Mesenchymal stem cell (in vitro differentiated cells and primary cell): ENCODE results near the gene CHST12.
"Not testable (repeated sequence)": the region's sequence is repeated elsewhere in the genome, so short reads cannot be mapped to it uniquely, and the experiment has no call there.

Experiments
- DNase-seq: peaks from one replicate; pipeline ENCODE4 v3.0.0-alpha.2; 2013
- H2AFZ ChIP-seq: one replicate; pipeline ENCODE4 v1.6.1; 2013; ENCODE audit warnings: low read depth, mild to moderate bottlenecking, control low read depth, inconsistent platforms, low read length, moderate library complexity
- H2AK5ac ChIP-seq: 2 replicates; pipeline ENCODE4 v1.6.1; 2013; ENCODE audit warnings: low read length, moderate library complexity, mild to moderate bottlenecking, inconsistent platforms; ENCODE audit not compliant: severe bottlenecking
- H2BK120ac ChIP-seq: one replicate; pipeline ENCODE4 v1.6.1; 2013; ENCODE audit warnings: low read depth, mild to moderate bottlenecking, inconsistent platforms, low read length, moderate library complexity
- H2BK12ac ChIP-seq, 2 experiments: one replicate each; pipeline ENCODE4 v1.6.1; 2013; ENCODE audit warnings: inconsistent platforms in 2 of 2, low read length in 2 of 2, mild to moderate bottlenecking in 2 of 2, moderate library complexity in 2 of 2, control low read depth in 1 of 2
- H2BK15ac ChIP-seq: one replicate; pipeline ENCODE4 v1.6.1; 2013; ENCODE audit warnings: mild to moderate bottlenecking, low read depth, inconsistent platforms; ENCODE audit not compliant: poor library complexity, severe bottlenecking
- H2BK5ac ChIP-seq: 2 replicates; pipeline ENCODE4 v1.6.1; 2013; ENCODE audit warnings: low read depth, mild to moderate bottlenecking, low read length, control low read depth, inconsistent platforms; ENCODE audit not compliant: poor library complexity, severe bottlenecking
- H3K14ac ChIP-seq, 2 experiments: one replicate each; pipeline ENCODE4 v1.6.1; 2013; ENCODE audit warnings: inconsistent platforms in 2 of 2, low read length in 2 of 2, control low read depth in 1 of 2, mild to moderate bottlenecking in 1 of 2, moderate library complexity in 1 of 2
- H3K18ac ChIP-seq, 2 experiments: one replicate each; pipeline ENCODE4 v1.6.1; 2013; ENCODE audit warnings: inconsistent platforms in 2 of 2, low read length in 2 of 2, control low read depth in 1 of 2, low read depth in 1 of 2, mild to moderate bottlenecking in 1 of 2
- H3K23ac ChIP-seq, 2 experiments: one replicate each; pipeline ENCODE4 v1.6.1; 2013; ENCODE audit warnings: inconsistent platforms in 2 of 2, low read length in 2 of 2, mild to moderate bottlenecking in 2 of 2, moderate library complexity in 2 of 2, control low read depth in 1 of 2
- H3K27ac ChIP-seq: 2 replicates; pipeline ENCODE4 v1.5.1; 2013; ENCODE audit warnings: mild to moderate bottlenecking, moderate library complexity, low read length, control low read depth, inconsistent platforms; ENCODE audit not compliant: poor library complexity, severe bottlenecking
- H3K27me3 ChIP-seq, 2 experiments: 2 replicates each; pipeline versions ENCODE4 v1.6.1 to v1.7.0; 2013; ENCODE audit warnings: low read length in 2 of 2, mild to moderate bottlenecking in 2 of 2, moderate library complexity in 2 of 2, control low read depth in 1 of 2, inconsistent platforms in 1 of 2; ENCODE audit not compliant: control insufficient read depth in 1 of 2, insufficient read depth in 1 of 2
- H3K36me3 ChIP-seq, 2 experiments: 2 replicates each; pipeline versions ENCODE4 v1.6.1 to v1.7.0; 2013; ENCODE audit warnings: low read length in 2 of 2, control low read depth in 1 of 2, inconsistent platforms in 1 of 2, low read depth in 1 of 2, mild to moderate bottlenecking in 1 of 2; ENCODE audit not compliant: insufficient read depth in 2 of 2, control insufficient read depth in 1 of 2
- H3K4ac ChIP-seq, 2 experiments: one replicate each; pipeline ENCODE4 v1.6.1; 2013; ENCODE audit warnings: inconsistent platforms in 2 of 2, low read length in 2 of 2, mild to moderate bottlenecking in 2 of 2, moderate library complexity in 2 of 2, control low read depth in 1 of 2, low read depth in 1 of 2
- H3K4me1 ChIP-seq: 2 replicates; pipeline ENCODE4 v1.6.1; 2013; ENCODE audit warnings: low read depth, low read length, control low read depth; ENCODE audit not compliant: control insufficient read depth, insufficient read depth
- H3K4me2 ChIP-seq: 2 replicates; pipeline ENCODE4 v1.6.1; 2013; ENCODE audit warnings: low read length, mild to moderate bottlenecking, inconsistent platforms; ENCODE audit not compliant: poor library complexity, severe bottlenecking
- H3K4me3 ChIP-seq, 2 experiments: 2 replicates each; pipeline versions ENCODE4 v1.5.1 to v1.7.0; 2013; ENCODE audit warnings: low read length in 2 of 2, mild to moderate bottlenecking in 2 of 2, control low read depth in 1 of 2, low read depth in 1 of 2; ENCODE audit not compliant: insufficient read depth in 1 of 2
- H3K79me1 ChIP-seq: replicated peaks from 2 replicates; pipeline ENCODE4 v1.6.1; 2013; ENCODE audit warnings: mild to moderate bottlenecking, control low read depth, low read length, inconsistent platforms; ENCODE audit not compliant: poor library complexity, severe bottlenecking
- H3K9ac ChIP-seq: 2 replicates; pipeline ENCODE4 v1.7.0; 2013; ENCODE audit warnings: mild to moderate bottlenecking, low read length, moderate library complexity
- H3K9me3 ChIP-seq: 2 replicates; pipeline ENCODE4 v1.7.0; 2013; ENCODE audit warnings: mild to moderate bottlenecking, low read length; ENCODE audit not compliant: control insufficient read depth
- H4K8ac ChIP-seq: one replicate; pipeline ENCODE4 v1.6.1; 2013; ENCODE audit warnings: inconsistent platforms, mild to moderate bottlenecking, low read length, moderate library complexity
- H4K91ac ChIP-seq: one replicate; pipeline ENCODE4 v1.6.1; 2013; ENCODE audit warnings: mild to moderate bottlenecking, low read length, inconsistent platforms
- WGBS: methylation state at CpG from one replicate; pipeline ENCODE4 v1.1.7; 2013; ENCODE audit warnings: mixed read lengths; 5-methylcytosine and 5-hydroxymethylcytosine counted together

The CHST12 gene

DNA sequence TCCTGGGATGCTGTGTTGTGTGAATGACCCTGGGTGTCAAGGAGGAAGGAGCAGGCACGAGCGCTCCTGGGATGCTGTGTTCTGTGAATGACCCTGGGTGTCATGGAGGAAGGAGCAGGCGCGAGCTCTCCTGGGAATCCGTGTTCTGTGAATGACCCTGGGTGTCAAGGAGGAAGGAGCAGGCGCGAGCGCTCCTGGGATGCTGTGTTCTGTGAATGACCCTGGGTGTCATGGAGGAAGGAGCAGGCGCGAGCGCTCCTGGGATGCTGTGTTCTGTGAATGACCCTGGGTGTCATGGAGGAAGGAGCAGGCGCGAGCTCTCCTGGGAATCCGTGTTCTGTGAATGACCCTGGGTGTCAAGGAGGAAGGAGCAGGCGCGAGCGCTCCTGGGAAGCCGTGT lies 25.9 kb upstream of the CHST12 start:
- not testable (repeated sequence) for H2AK5ac ChIP-seq, H2AFZ ChIP-seq, H3K4me2 ChIP-seq, H2BK5ac ChIP-seq, H3K9ac ChIP-seq, H3K23ac ChIP-seq, DNase-seq, H4K91ac ChIP-seq, H3K18ac ChIP-seq, H3K4me1 ChIP-seq, H2BK120ac ChIP-seq, H2BK15ac ChIP-seq, H2BK12ac ChIP-seq, H3K4me3 ChIP-seq, H4K8ac ChIP-seq, H3K14ac ChIP-seq, H3K9me3 ChIP-seq, H3K27ac ChIP-seq, H3K27me3 ChIP-seq, H3K4ac ChIP-seq
- WGBS = 92% methylated on average over 12 of the region's 18 CpGs
- H3K79me1 ChIP-seq = peaks cover 33% of the 10 kb centered on the region
- peaks cover 92 to 94% of the 10 kb centered on the region in 2 experiments for H3K36me3 ChIP-seq

DNA sequence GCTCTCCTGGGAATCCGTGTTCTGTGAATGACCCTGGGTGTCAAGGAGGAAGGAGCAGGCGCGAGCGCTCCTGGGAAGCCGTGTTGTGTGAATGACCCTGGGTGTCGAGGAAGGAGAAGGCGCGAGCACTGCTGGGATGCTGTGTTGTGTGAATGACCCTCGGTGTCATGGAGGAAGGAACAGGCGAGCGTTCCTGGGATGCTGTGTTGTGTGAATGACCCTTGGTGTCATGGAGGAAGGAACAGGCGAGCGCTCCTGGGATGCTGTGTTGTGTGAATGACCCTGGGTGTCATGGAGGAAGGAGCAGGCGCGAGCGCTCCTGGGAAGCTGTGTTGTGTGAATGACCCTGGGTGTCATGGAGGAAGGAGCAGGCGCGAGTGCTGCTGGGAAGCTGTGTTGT lies 25.3 kb upstream of the CHST12 start:
- not testable (repeated sequence) for H3K4me2 ChIP-seq, H3K27ac ChIP-seq, H2BK120ac ChIP-seq, H3K9ac ChIP-seq, H3K9me3 ChIP-seq, H2BK15ac ChIP-seq, DNase-seq, H3K27me3 ChIP-seq, H2AK5ac ChIP-seq, H4K8ac ChIP-seq, H2AFZ ChIP-seq, H3K4me1 ChIP-seq, H3K4me3 ChIP-seq, H3K14ac ChIP-seq, H3K23ac ChIP-seq, H2BK5ac ChIP-seq, H3K18ac ChIP-seq, H2BK12ac ChIP-seq, H3K4ac ChIP-seq, H4K91ac ChIP-seq
- H3K36me3 ChIP-seq = peaks cover 90% of the 10 kb centered on the region in 2 experiments
- peaks cover 27% of the 10 kb centered on the region for H3K79me1 ChIP-seq
- WGBS = 95% methylated on average over 14 of the region's 18 CpGs

DNA sequence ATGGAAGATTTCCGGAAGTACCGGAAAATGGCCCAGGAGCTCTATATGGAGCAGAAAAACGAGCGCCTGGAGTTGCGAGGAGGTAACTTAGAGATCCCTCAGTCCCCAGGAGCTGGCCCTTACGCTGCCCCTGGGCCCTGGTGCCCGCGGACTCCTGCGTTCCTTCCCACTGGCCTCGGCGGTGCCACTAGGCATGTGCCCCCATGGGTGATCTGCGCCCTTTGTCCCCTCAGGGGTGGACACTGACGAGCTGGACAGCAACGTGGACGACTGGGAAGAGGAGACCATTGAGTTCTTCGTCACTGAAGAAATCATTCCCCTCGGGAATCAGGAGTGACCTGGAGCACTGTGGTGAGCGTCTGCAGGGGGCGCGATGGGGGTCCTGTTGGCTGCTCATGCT lies 24.2 kb upstream of the CHST12 start:
- no peak overlapping the region for H2BK12ac ChIP-seq
- no peak overlapping the region for H3K4ac ChIP-seq
- no peak overlapping the region for H3K9ac ChIP-seq
- no peak overlapping the region for H2AFZ ChIP-seq
- DNase-seq = no peak
- WGBS = 99% methylated on average over 20 of the region's 20 CpGs
- no peak overlapping the region for H3K4me3 ChIP-seq
- H4K8ac ChIP-seq = no peak overlapping the region
- no peak overlapping the region for H3K27ac ChIP-seq
- H3K9me3 ChIP-seq = no peaks in the 10 kb centered on the region
- H3K36me3 ChIP-seq = peaks cover 80 to 90% of the 10 kb centered on the region in 2 experiments
- no peak overlapping the region for H2BK120ac ChIP-seq
- H3K79me1 ChIP-seq = peaks cover 30% of the 10 kb centered on the region
- H3K4me2 ChIP-seq = no peak overlapping the region
- H3K23ac ChIP-seq = no peak overlapping the region
- H2BK15ac ChIP-seq = no peak overlapping the region
- no peaks in the 10 kb centered on the region for H3K4me1 ChIP-seq
- no peak overlapping the region for H2BK5ac ChIP-seq
- H4K91ac ChIP-seq = no peak overlapping the region
- no peak overlapping the region for H3K14ac ChIP-seq
- H3K18ac ChIP-seq = no peak overlapping the region
- no peak overlapping the region for H2AK5ac ChIP-seq
- no peaks in the 10 kb centered on the region for H3K27me3 ChIP-seq

DNA sequence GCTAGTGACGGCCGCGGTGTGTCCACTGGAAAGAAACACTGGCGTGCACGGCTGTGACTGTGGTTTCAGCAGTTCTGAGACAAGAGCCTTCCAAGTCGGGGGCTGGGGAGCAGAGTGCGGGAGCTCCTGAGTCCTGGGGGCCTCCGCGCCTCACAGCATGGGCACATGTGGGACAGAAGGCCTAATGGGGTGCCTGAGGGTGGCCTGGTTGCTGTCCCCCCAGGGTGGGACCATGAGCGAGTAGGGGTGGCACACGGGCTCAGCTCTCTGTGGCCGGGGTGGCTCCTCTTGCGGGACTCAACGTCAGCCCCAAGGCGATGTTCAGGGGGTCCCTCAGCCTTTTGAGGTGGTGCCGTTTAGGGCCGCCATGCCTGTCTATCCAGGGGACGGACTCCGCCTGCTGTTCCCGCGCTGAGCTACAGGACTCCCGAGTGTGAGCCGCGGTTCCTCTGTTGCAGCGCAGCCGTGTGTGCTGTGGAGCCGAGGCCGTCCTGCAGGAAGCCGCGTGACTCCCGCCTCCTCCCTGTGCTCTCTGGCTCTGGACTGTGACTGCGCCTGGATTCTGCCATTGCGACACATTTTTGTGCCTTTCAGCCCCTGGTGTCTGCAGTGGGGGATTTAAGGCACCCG lies 23.5 kb upstream of the CHST12 start:
- Histone ChIP-seq H3K9ac (no peak overlapping the region), H2BK12ac (no peak overlapping the region), H2BK5ac (no peak overlapping the region), H3K14ac (no peak overlapping the region), H3K27me3 (no peaks in the 10 kb centered on the region), H3K36me3 (peaks cover 72 to 90% of the 10 kb centered on the region in 2 experiments), H3K23ac (no peak overlapping the region), H4K91ac (no peak overlapping the region), H2AFZ (no peak overlapping the region), H3K4me3 (no peak overlapping the region), H2AK5ac (no peak overlapping the region), H3K79me1 (peaks cover 26% of the 10 kb centered on the region), H2BK15ac (no peak overlapping the region), H2BK120ac (no peak overlapping the region), H3K9me3 (no peaks in the 10 kb centered on the region), H3K4ac (no peak overlapping the region), H3K4me2 (no peak overlapping the region), H3K18ac (no peak overlapping the region), H3K27ac (no peak overlapping the region), H4K8ac (no peak overlapping the region), H3K4me1 (peaks cover 6% of the 10 kb centered on the region)
- WGBS = 94% methylated on average over 32 of the region's 34 CpGs
- DNase-seq = no peak
